Body of pancreas (tissue), 4 donors: Measurements from ENCODE around the gene PTPRF. TPM values are rescaled to one million over a fixed set of nuclear protein-coding genes. Genes with fewer than 3 reads are reported as not detected.
A peak's percentile ranks its signal among the peaks of the same experiment; 100 is the strongest.

Source experiments
- ATAC-seq: fragments of 150-250 bp; one replicate; pipeline ENCODE4 v1.9.1; 2016
- DNase-seq, 4 donors: peaks; one replicate each; pipeline ENCODE4 v3.0.0-alpha.2; 2019
- H3K27ac ChIP-seq, 4 donors: fragments of 200-600 bp; sonication (generic); 1 replicate in 3 of 4; 2 replicates in 1 of 4; pipeline versions ENCODE4 v1.5.1 to v1.6.1; 2016 to 2019; ENCODE audit warnings: mild to moderate bottlenecking in 1 of 4, mixed read lengths in 1 of 4, moderate library complexity in 1 of 4
- H3K27me3 ChIP-seq, 2 donors: fragments of 200-600 bp; sonication (generic); one replicate each; pipeline ENCODE4 v1.6.0; 2016; ENCODE audit warnings: mild to moderate bottlenecking in 1 of 2
- H3K36me3 ChIP-seq, 2 donors: fragments of 200-600 bp; sonication (generic); replicated peaks in 1 of 2; 2 replicates each; pipeline ENCODE4 v1.5.1; 2016; ENCODE audit warnings: low read depth in 2 of 2; ENCODE audit not compliant: insufficient read depth in 1 of 2
- H3K4me1 ChIP-seq: fragments of 200-600 bp; sonication (generic); one replicate; pipeline ENCODE4 v1.6.0; 2016
- H3K4me3 ChIP-seq, 2 donors: fragments of 200-600 bp; sonication (generic); 1 replicate in 1 of 2; 2 replicates in 1 of 2; pipeline ENCODE4 v1.5.1; 2016 to 2019
- H3K9me3 ChIP-seq, 3 donors: fragments of 200-600 bp; sonication (generic); 1 replicate in 2 of 3; 2 replicates in 1 of 3; pipeline ENCODE4 v1.5.1; 2016
- POLR2A ChIP-seq, 3 donors: fragments of 450-650 bp; IDR thresholded peaks; one replicate each; pipeline ENCODE4 v1.6.1; 2016; ENCODE audit warnings: antibody characterized with exemption in 3 of 3, mild to moderate bottlenecking in 2 of 3
- WGBS, 2 donors: methylation state at CpG; one replicate each; pipeline ENCODE4 v1.1.5; 2017; 5-methylcytosine and 5-hydroxymethylcytosine counted together
- intact Hi-C: fragments of 100-400 bp; cut with DNase I; formaldehyde crosslinking; loops from one replicate; pipeline ENCODE4 v1.15.1; 2023
- total RNA-seq, 2 donors: library from RNA; depleted of rRNA; stranded (reverse); fragments of >200 nt; gene quantifications; one replicate each; pipeline ENCODE4 v1.1.0, GENCODE V29; 2016
- TF ChIP-seq, protein P1 (sequence below), 7 experiments: fragments of 450-650 bp in 4 of 7; fragments of 200-600 bp in 3 of 7; sonication (generic) in 3 of 7; IDR thresholded peaks; one replicate each; pipeline ENCODE4 v1.5.1; 2016 to 2019; ENCODE audit warnings: antibody characterized with exemption in 7 of 7

PTPRF gene
- total RNA-seq, 2 donors from 2014 or later: 81.7 to 89.0 TPM

DNA sequence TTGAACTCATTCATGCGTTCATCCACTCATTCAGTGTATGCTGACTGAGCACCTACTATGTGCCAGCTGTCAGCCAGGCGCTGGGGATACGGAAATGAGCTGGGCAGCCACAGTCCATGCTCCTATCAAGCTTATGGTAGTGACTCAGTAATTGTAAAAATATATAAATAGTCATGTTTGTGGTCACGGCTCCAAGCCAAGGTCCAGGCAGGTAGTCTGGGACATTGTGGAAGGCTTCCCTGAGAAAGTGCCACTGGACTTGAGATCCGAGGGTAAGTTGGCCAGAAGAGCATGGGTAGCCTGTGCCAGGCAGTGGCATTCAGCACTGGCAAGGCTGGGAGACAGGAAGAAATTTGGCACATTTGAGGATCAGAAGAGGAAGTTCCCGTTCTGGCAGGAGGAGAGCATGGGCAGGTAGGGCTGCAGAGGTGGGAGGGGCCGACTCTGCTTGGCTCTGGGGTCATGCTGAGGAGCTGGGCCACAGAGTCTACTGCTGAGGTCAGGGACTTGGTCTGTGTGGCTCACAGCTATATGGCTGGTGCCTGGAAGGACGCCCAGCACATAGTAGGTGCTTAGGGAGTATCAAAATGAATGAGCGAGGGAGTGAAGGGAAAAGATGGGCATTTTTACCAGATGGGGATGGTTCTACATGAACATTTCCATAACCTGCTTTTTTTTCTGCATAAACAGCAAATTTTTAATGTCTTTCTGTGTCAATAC, 6.9 kb downstream of the PTPRF start:
- DNase-seq (peak; percentile 84 to 95 (median 93)), ATAC-seq (peak; percentile 82)
- Histone ChIP-seq H3K4me1 (peaks cover 86% of the 10 kb centered on the region), H3K27ac (peak overlapping the region; percentile 83 to 93 (median 88)), H3K27me3 (no peaks in the 10 kb centered on the region), H3K4me3 (no peak overlapping the region), H3K9me3 (no peaks in the 10 kb centered on the region), H3K36me3 (no peaks in the 10 kb centered on the region)
- 20 to 24% methylated on average over 9 of the region's 9 CpGs for WGBS, 2 donors
- peak in 1 of 3 donors; percentile 9 for TF ChIP-seq POLR2A (IDR thresholded peaks at IDR 0.05)
- TF ChIP-seq, protein P1, sequence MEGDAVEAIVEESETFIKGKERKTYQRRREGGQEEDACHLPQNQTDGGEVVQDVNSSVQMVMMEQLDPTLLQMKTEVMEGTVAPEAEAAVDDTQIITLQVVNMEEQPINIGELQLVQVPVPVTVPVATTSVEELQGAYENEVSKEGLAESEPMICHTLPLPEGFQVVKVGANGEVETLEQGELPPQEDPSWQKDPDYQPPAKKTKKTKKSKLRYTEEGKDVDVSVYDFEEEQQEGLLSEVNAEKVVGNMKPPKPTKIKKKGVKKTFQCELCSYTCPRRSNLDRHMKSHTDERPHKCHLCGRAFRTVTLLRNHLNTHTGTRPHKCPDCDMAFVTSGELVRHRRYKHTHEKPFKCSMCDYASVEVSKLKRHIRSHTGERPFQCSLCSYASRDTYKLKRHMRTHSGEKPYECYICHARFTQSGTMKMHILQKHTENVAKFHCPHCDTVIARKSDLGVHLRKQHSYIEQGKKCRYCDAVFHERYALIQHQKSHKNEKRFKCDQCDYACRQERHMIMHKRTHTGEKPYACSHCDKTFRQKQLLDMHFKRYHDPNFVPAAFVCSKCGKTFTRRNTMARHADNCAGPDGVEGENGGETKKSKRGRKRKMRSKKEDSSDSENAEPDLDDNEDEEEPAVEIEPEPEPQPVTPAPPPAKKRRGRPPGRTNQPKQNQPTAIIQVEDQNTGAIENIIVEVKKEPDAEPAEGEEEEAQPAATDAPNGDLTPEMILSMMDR (IDR thresholded peaks at IDR 0.05): no peak
- intact Hi-C loops: no loop called here

DNA sequence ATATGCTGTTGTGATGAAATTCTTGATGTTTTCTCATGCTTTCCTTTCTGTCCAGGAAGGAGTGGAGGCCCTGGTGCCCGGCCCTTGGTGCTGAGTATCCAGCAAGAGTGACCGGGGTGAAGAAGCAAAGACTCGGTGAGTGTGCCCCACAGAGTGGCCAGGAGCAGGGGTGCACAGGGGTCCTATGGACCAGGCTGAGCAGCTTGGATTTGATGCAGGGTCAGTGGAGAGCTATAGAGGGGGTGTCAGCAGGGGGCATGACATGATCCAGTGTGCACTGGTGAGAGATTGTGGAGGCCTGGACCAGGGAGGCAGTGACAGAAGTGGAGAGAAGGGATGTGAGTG, 7.4 kb downstream of the PTPRF start:
- H3K9me3 ChIP-seq: no peaks in the 10 kb centered on the region
- no peak overlapping the region for H3K4me3 ChIP-seq
- H3K4me1 ChIP-seq: peaks cover 86% of the 10 kb centered on the region
- no peaks in the 10 kb centered on the region for H3K36me3 ChIP-seq
- ATAC-seq (no peak), DNase-seq (peak in 1 of 4 donors; percentile 9)
- peak overlapping the region; percentile 60 to 89 (median 86) for H3K27ac ChIP-seq
- TF ChIP-seq, protein P1 (IDR thresholded peaks at IDR 0.05): no peak
- WGBS, 2 donors: 93 to 96% methylated on average over 3 of the region's 3 CpGs
- intact Hi-C loops: no loop called here
- no peaks in the 10 kb centered on the region for H3K27me3 ChIP-seq

DNA sequence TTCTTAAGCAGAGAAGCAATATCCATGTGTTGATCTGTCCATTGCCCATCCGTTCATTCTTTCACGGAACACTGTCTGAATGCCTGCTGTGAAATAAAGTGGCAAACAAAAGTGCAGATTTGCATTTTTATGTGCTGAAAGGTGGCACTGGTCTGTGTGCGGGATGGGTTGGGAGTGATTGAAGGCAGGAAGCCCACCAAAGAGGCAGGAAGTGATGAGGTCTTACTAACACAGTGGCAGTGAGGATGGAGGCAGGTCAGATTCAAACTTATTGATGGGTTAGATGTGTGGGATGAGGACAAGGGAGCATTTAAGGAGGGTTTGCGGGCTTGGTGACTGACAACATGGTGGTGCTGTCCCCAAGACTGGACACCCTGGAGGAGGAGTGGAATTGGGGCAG, 8.3 kb downstream of the PTPRF start:
- Histone ChIP-seq H3K9me3 (no peaks in the 10 kb centered on the region), H3K27ac (no peak overlapping the region), H3K27me3 (no peaks in the 10 kb centered on the region), H3K4me1 (peaks cover 87% of the 10 kb centered on the region), H3K4me3 (no peak overlapping the region), H3K36me3 (no peaks in the 10 kb centered on the region)
- 92 to 95% methylated on average over 4 of the region's 4 CpGs for WGBS, 2 donors
- intact Hi-C loops: no loop called here
- DNase-seq (no peak), ATAC-seq (no peak)
- TF ChIP-seq POLR2A (IDR thresholded peaks at IDR 0.05): no peak
- TF ChIP-seq, protein P1 (IDR thresholded peaks at IDR 0.05): no peak

DNA sequence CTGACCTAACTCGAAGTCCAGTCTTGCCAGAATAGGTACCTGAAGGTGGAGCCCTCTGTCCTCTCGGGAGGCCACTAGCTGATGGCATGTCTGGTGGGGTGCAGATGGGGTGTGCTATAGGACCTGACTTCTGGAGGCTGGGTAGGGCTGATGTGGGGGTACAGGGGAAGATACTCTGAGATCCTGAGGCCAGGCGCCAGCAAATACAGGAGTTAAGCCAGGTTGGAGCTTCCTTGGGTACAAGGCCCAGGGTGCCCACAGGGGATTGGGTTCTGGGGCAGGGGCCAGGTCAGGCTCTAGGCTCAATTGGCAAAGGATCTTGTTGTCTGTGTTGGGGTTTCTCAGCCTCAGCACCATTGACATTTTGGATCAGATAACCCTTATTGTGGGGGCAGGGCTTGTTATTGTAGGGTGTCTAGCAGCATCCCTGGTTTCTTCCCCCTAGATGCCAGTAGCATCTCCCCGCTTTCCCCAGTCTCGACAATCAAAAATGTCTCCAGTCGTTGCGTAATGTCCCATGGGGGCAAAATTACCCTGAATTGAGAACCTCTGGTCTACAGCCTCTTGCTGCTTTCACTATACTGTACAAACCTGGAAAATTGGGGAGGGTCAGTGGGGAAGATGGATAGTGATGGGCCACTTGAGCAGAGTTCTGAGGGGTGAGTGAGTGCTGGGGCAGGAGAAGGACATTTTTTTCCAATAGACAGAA, 9.2 kb downstream of the PTPRF start:
- H3K36me3 ChIP-seq: no peaks in the 10 kb centered on the region
- 81 to 86% methylated on average over 7 of the region's 7 CpGs for WGBS, 2 donors
- H3K27me3 ChIP-seq: no peaks in the 10 kb centered on the region
- no peak overlapping the region for H3K4me3 ChIP-seq
- TF ChIP-seq, protein P1 (IDR thresholded peaks at IDR 0.05): no peak
- peak in 1 of 4 donors; percentile 6 for DNase-seq
- intact Hi-C loops: no loop called here
- H3K27ac ChIP-seq: peak overlapping the region in 3 of 4 donors; percentile 27 to 92 (median 43)
- peaks cover 88% of the 10 kb centered on the region for H3K4me1 ChIP-seq
- no peaks in the 10 kb centered on the region for H3K9me3 ChIP-seq
- ATAC-seq: no peak
